Kidney (tissue), 14 donors: ENCODE data around the gene PDK3. TPM values are rescaled to one million over a fixed set of nuclear protein-coding genes. Genes with fewer than 3 reads are reported as not detected.

ENCODE experiments used
- DNase-seq, 5 donors: peaks; one replicate each; pipeline ENCODE4 v3.0.0-alpha.2; 2013 to 2020
- FAIRE-seq: peaks from 2 replicates; lab custom pipeline; 2012; peaks lifted over from hg19 to GRCh38; lab: Jason Lieb, UNC
- H3K27ac ChIP-seq, 2 donors: one replicate each; pipeline ENCODE4 v1.7.0; 2013; ENCODE audit warnings: low read depth in 2 of 2, low read length in 2 of 2, inconsistent platforms in 1 of 2
- H3K27me3 ChIP-seq: one replicate; pipeline ENCODE4 v1.7.1; 2013; ENCODE audit warnings: low read length, inconsistent platforms; ENCODE audit not compliant: control insufficient read depth, insufficient read depth
- H3K36me3 ChIP-seq, 3 donors: one replicate each; pipeline versions ENCODE4 v1.7.0 to v1.7.1; 2013; ENCODE audit warnings: low read length in 3 of 3, control low read depth in 1 of 3, inconsistent platforms in 1 of 3; ENCODE audit not compliant: insufficient read depth in 3 of 3, control insufficient read depth in 2 of 3
- H3K4me1 ChIP-seq, 3 donors: one replicate each; pipeline versions ENCODE4 v1.7.0 to v1.7.1; 2013; ENCODE audit warnings: low read length in 3 of 3, inconsistent platforms in 1 of 3, low read depth in 1 of 3; ENCODE audit not compliant: control insufficient read depth in 2 of 3, insufficient read depth in 2 of 3
- H3K4me3 ChIP-seq, 3 donors: one replicate each; pipeline versions ENCODE4 v1.7.0 to v1.8.1; 2013; ENCODE audit warnings: low read length in 3 of 3, control low read depth in 1 of 3, inconsistent platforms in 1 of 3
- H3K9ac ChIP-seq, 3 donors: one replicate each; pipeline versions ENCODE4 v1.7.0 to v1.7.1; 2013; ENCODE audit warnings: low read length in 3 of 3, control low read depth in 1 of 3, inconsistent platforms in 1 of 3
- H3K9me3 ChIP-seq, 3 donors: one replicate each; pipeline versions ENCODE4 v1.7.0 to v1.7.1; 2013; ENCODE audit warnings: low read length in 3 of 3, control low read depth in 1 of 3, inconsistent platforms in 1 of 3; ENCODE audit not compliant: control insufficient read depth in 2 of 3, insufficient read depth in 1 of 3
- CTCF ChIP-seq: IDR thresholded peaks from 3 replicates; pipeline ENCODE4 v1.5.1; 2012; ENCODE audit warnings: mild to moderate bottlenecking, moderate library complexity, borderline replicate concordance; ENCODE audit not compliant: insufficient read depth; ENCODE audit errors: extremely low read depth
- intact Hi-C: fragments of 100-400 bp; cut with DNase I; formaldehyde crosslinking; loops from one replicate; pipeline ENCODE4 v1.11.1; 2022
- polyA plus RNA-seq: library from polyadenylated mRNA; stranded (reverse); fragments of 350-450 nt; fragmentation: Illumina TruSeq; extraction: RNeasy Lipid Tissue Mini Kit (QIAGEN cat#74804); gene quantifications from one replicate; pipeline ENCODE4 v1.2.3, GENCODE V29; 2014; ENCODE audit warnings: low read depth, low replicate concordance; ENCODE audit not compliant: insufficient read depth
- total RNA-seq: library from RNA; stranded (reverse); fragmentation: NEBNext Ultra II Directional; extraction: Animal tissue kit (Norgen Biotek cat#: 25700); gene quantifications from one replicate; pipeline ENCODE4 v1.2.1, GENCODE V29; 2021
- donor health status: control.
- donor health status: control.
- donor health status: control.
- donor health status: control.
- donor health status: control.
- donor health status: DM: yes; HTN: yes; CAD: no.
- donor health status: Normal renal cell carcinoma (clear cell type).

Gene PDK3
- total and polyA plus RNA-seq, 2 donors from 2014 or later = 8.8 to 17.0 TPM

- intact Hi-C loops = no loop called here
- Histone ChIP-seq H3K27me3 (no peaks in the 10 kb centered on the region), H3K4me1 (peaks cover 0 to 7% (median 0%) of the 10 kb centered on the region in 3 donors), H3K36me3 (no peaks in the 10 kb centered on the region), H3K9me3 (no peaks in the 10 kb centered on the region), H3K4me3 (no peak overlapping the region), H3K9ac (no peak overlapping the region), H3K27ac (no peak overlapping the region)
- no peak for TF ChIP-seq CTCF
- DNase-seq = no peak
- no peak for FAIRE-seq
These were observed 30.6 kb downstream of the PDK3 start for GRCh38 chrX:24495700-24496099.

- TF ChIP-seq CTCF = peak; percentile 56
- intact Hi-C loops = no loop called here
- Histone ChIP-seq H3K27ac (no peak overlapping the region), H3K9ac (no peak overlapping the region), H3K27me3 (no peaks in the 10 kb centered on the region), H3K9me3 (no peaks in the 10 kb centered on the region), H3K4me3 (no peak overlapping the region), H3K36me3 (no peaks in the 10 kb centered on the region), H3K4me1 (peaks cover 0 to 7% (median 0%) of the 10 kb centered on the region in 3 donors)
- FAIRE-seq (no peak), DNase-seq (peak in 2 of 5 donors; percentile 17 to 39)
These were observed 33.1 kb downstream of the PDK3 start for GRCh38 chrX:24498181-24498580.

GRCh38 chrX:24498975-24499374 is 33.9 kb downstream of the PDK3 start:
- H3K9me3 ChIP-seq = no peaks in the 10 kb centered on the region
- H3K27me3 ChIP-seq = no peaks in the 10 kb centered on the region
- no peak overlapping the region for H3K4me3 ChIP-seq
- intact Hi-C loops = no loop called here
- no peak overlapping the region for H3K9ac ChIP-seq
- FAIRE-seq (peak; percentile 98), DNase-seq (peak in 2 of 5 donors; percentile 12 to 25)
- H3K4me1 ChIP-seq = peaks cover 0 to 6% (median 0%) of the 10 kb centered on the region in 3 donors
- TF ChIP-seq CTCF = peak; percentile 27
- no peaks in the 10 kb centered on the region for H3K36me3 ChIP-seq
- H3K27ac ChIP-seq = no peak overlapping the region

GRCh38 chrX:24506082-24506481 is 41.0 kb downstream of the PDK3 start:
- H3K27ac ChIP-seq = no peak overlapping the region
- no peaks in the 10 kb centered on the region for H3K9me3 ChIP-seq
- H3K9ac ChIP-seq = no peak overlapping the region
- H3K4me3 ChIP-seq = no peak overlapping the region
- no peak for TF ChIP-seq CTCF
- peaks cover 5% of the 10 kb centered on the region for H3K27me3 ChIP-seq
- peaks cover 0 to 2% (median 0%) of the 10 kb centered on the region in 3 donors for H3K36me3 ChIP-seq
- DNase-seq = no peak
- intact Hi-C loops = loop anchor here (10.0 kb wide), 1 partner anchor 111 kb away; no protein-coding TSS in a partner anchor
- H3K4me1 ChIP-seq = no peaks in the 10 kb centered on the region
- FAIRE-seq = no peak
